Heart left ventricle (tissue), 16 donors: ENCODE data around the gene WASF3. TPM values are rescaled to one million over a fixed set of nuclear protein-coding genes. Genes with fewer than 3 reads are reported as not detected.

Experiments
- ATAC-seq, 4 donors: fragments of 200-7000 bp; cut with Tn5 transposase; one replicate each; pipeline ENCODE4 v1.9.1; 2020 to 2022; ENCODE audit warnings: moderate library complexity in 4 of 4, mild to moderate bottlenecking in 3 of 4, moderate number of reproducible peaks in 1 of 4
- DNase-seq, 5 donors: peaks; one replicate each; pipeline ENCODE4 v3.0.0-alpha.2; 2020
- H3K27ac ChIP-seq, 12 donors: fragments of 200-600 bp; sonication (generic) in 4 of 12; one replicate each; pipeline versions ENCODE4 v1.5.0 to v1.8.0; 2016 to 2022; ENCODE audit warnings: mild to moderate bottlenecking in 2 of 12
- H3K27me3 ChIP-seq, 9 donors: fragments of 200-600 bp; sonication (generic) in 2 of 9; one replicate each; pipeline versions ENCODE4 v1.5.1 to v1.8.0; 2016 to 2022; ENCODE audit warnings: mild to moderate bottlenecking in 3 of 9
- H3K36me3 ChIP-seq, 9 donors: fragments of 200-600 bp; sonication (generic) in 2 of 9; one replicate each; pipeline versions ENCODE4 v1.5.0 to v1.8.0; 2018 to 2022; ENCODE audit warnings: mild to moderate bottlenecking in 2 of 9
- H3K4me1 ChIP-seq, 12 donors: fragments of 200-600 bp; sonication (generic) in 4 of 12; one replicate each; pipeline versions ENCODE4 v1.5.0 to v1.8.0; 2016 to 2022; ENCODE audit warnings: mild to moderate bottlenecking in 3 of 12
- H3K4me3 ChIP-seq, 12 donors: fragments of 200-600 bp; sonication (generic) in 4 of 12; one replicate each; pipeline versions ENCODE4 v1.5.0 to v1.8.0; 2017 to 2022; ENCODE audit warnings: mild to moderate bottlenecking in 9 of 12, moderate library complexity in 4 of 12
- H3K9me3 ChIP-seq, 12 donors: fragments of 200-600 bp; sonication (generic) in 4 of 12; one replicate each; pipeline versions ENCODE4 v1.5.0 to v1.8.0; 2016 to 2022; ENCODE audit warnings: mild to moderate bottlenecking in 1 of 12
- CTCF ChIP-seq, 12 donors: fragments of 200-600 bp; sonication (generic) in 4 of 12; IDR thresholded peaks; one replicate each; pipeline versions ENCODE4 v1.5.0 to v1.8.0; 2018 to 2022; ENCODE audit warnings: antibody characterized with exemption in 12 of 12, mild to moderate bottlenecking in 5 of 12
- POLR2A ChIP-seq, 2 donors: fragments of 450-650 bp; IDR thresholded peaks; one replicate each; pipeline ENCODE4 v1.6.1; 2017; ENCODE audit warnings: antibody characterized with exemption in 2 of 2, mild to moderate bottlenecking in 2 of 2, moderate library complexity in 2 of 2
- WGBS, 4 donors: extraction: QIAGEN DNeasy Blood & Tissue Kit in 2 of 4; methylation state at CpG; one replicate each; pipeline versions ENCODE4 v1.1.5 to v1.1.7; 2013 to 2018; 5-methylcytosine and 5-hydroxymethylcytosine counted together
- intact Hi-C, 10 donors: fragments of 100-400 bp; cut with DNase I; formaldehyde crosslinking; loops; one replicate each; pipeline versions ENCODE4 v1.11.1 to v1.14.2; 2022
- polyA plus RNA-seq, 2 donors: library from polyadenylated mRNA; stranded (reverse); fragments of 200-250 nt; gene quantifications; one replicate each; pipeline ENCODE4 v1.2.3, GENCODE V29; 2013
- total RNA-seq, 9 donors: library from RNA; depleted of rRNA in 2 of 9; stranded (reverse); fragments of >200 nt in 2 of 9; fragmentation: NEBNext Ultra II Directional in 3 of 9; extraction: Animal tissue kit (Norgen Biotek cat#: 25700) in 3 of 9; gene quantifications; one replicate each; pipeline versions ENCODE4 v1.1.0 to v1.2.4, GENCODE V29; 2016 to 2023
- donor health status: ischemic (EF 13 %, LVEDD 7.1; RV severe dilation, severe dysfunction).
- donor health status: healthy with polysubstance abuse.
- donor health status: DM: no; HTN: yes; CAD: no.
- donor health status: DM: no; HTN: no; CAD: no.
- donor health status: ischemic (EF 25% LVEDD 6.9; RV normal size, moderate dysfunction).
- donor health status: ischemic (EF 25% LVEDD 5.7; RV mildly dilated, moderate dysfunction).
- donor health status: healthy.
- donor health status: DM: yes; HTN: yes; CAD: no.
- donor health status: ischemic (EF 35%, LVEDD 5.7; RV mildly dilated, moderate dysfunction).
- donor health status: nonischemic (EF 11% LVEDD 7.7; RV severe dilation, severe dysfunction).
- donor health status: DM: yes; HTN: yes; CAD: no.
- donor health status: PGD.
- donor health status: ischemic (EF 29% LVEDD 5.4; RV normal size, mild dysfunction).
- donor health status: nonischemic (EF 23%, LVEDD 6.1; RV moderate dilation, normal function).

WASF3 gene
- total and polyA plus RNA-seq, 11 donors = 3.4 to 14.9 (median 10.0) TPM

- Histone ChIP-seq H3K4me3 (no peak overlapping the region), H3K36me3 (no peaks in the 10 kb centered on the region), H3K4me1 (peaks cover 0 to 19% (median 1%) of the 10 kb centered on the region in 12 donors), H3K27me3 (peaks cover 0 to 7% (median 0%) of the 10 kb centered on the region in 9 donors), H3K27ac (no peak overlapping the region), H3K9me3 (peaks cover 0 to under 1% (median 0%) of the 10 kb centered on the region in 12 donors)
- TF ChIP-seq CTCF (IDR thresholded peaks at IDR 0.05) (no peak), POLR2A (IDR thresholded peaks at IDR 0.05) (no peak)
- intact Hi-C loops = loop anchor here in 1 of 10 donors (5.0 kb wide), 1 partner anchor 39 kb away; no protein-coding TSS in a partner anchor
- no peak for ATAC-seq
- no peak for DNase-seq
Observed at GRCh38 chr13:26563713-26564112, 6.2 kb downstream of the WASF3 start.

GRCh38 chr13:26568132-26568815 is 10.8 kb downstream of the WASF3 start:
- Histone ChIP-seq H3K27me3 (no peaks in the 10 kb centered on the region), H3K27ac (no peak overlapping the region), H3K4me3 (no peak overlapping the region), H3K36me3 (no peaks in the 10 kb centered on the region), H3K9me3 (peaks cover 0 to 12% (median 0%) of the 10 kb centered on the region in 12 donors), H3K4me1 (no peaks in the 10 kb centered on the region)
- no peak for TF ChIP-seq CTCF (IDR thresholded peaks at IDR 0.05)
- no peak for TF ChIP-seq POLR2A (IDR thresholded peaks at IDR 0.05)
- ATAC-seq (peak in 1 of 4 donors; percentile 11), DNase-seq (no peak)
- 79 to 90% (median 85%) methylated on average over 2 of the region's 2 CpGs for WGBS, 4 donors
- intact Hi-C loops = no loop called here

- no peak for TF ChIP-seq POLR2A (IDR thresholded peaks at IDR 0.05)
- intact Hi-C loops = no loop called here
- peaks cover 0 to 17% (median 0%) of the 10 kb centered on the region in 12 donors for H3K9me3 ChIP-seq
- no peak overlapping the region for H3K4me3 ChIP-seq
- no peak overlapping the region for H3K27ac ChIP-seq
- no peaks in the 10 kb centered on the region for H3K27me3 ChIP-seq
- no peaks in the 10 kb centered on the region for H3K36me3 ChIP-seq
- DNase-seq = no peak
- H3K4me1 ChIP-seq = no peaks in the 10 kb centered on the region
- WGBS, 4 donors = 90 to 92% (median 92%) methylated on average over 3 of the region's 3 CpGs
- ATAC-seq = no peak
Observed at GRCh38 chr13:26571518-26571917, 14.0 kb downstream of the WASF3 start.

GRCh38 chr13:26575244-26575643 is 17.8 kb downstream of the WASF3 start:
- H3K27ac ChIP-seq = no peak overlapping the region
- no peak for DNase-seq
- H3K4me3 ChIP-seq = no peak overlapping the region
- ATAC-seq = no peak
- H3K36me3 ChIP-seq = no peaks in the 10 kb centered on the region
- intact Hi-C loops = no loop called here
- WGBS, 4 donors = 94 to 98% (median 95%) methylated on average over 2 of the region's 2 CpGs
- peaks cover 0 to 25% (median 3%) of the 10 kb centered on the region in 12 donors for H3K9me3 ChIP-seq
- TF ChIP-seq CTCF (IDR thresholded peaks at IDR 0.05) (no peak), POLR2A (IDR thresholded peaks at IDR 0.05) (no peak)
- H3K4me1 ChIP-seq = no peaks in the 10 kb centered on the region
- H3K27me3 ChIP-seq = no peaks in the 10 kb centered on the region
